HEK293 (cell line): ENCODE data around the gene DDX56.
A peak's percentile ranks its signal among the peaks of the same experiment; 100 is the strongest.

Source experiments
- BCL11B ChIP-seq: fragments of 450-650 bp; formaldehyde crosslinking; IDR thresholded peaks from 2 replicates; pipeline ENCODE4 v1.5.1; 2016; ENCODE audit warnings: low read depth, missing biosample characterization, missing genetic modification characterization
- CTCF ChIP-seq: fragments of 450-650 bp; formaldehyde crosslinking; IDR thresholded peaks from 2 replicates; pipeline ENCODE4 v1.5.1; 2016; ENCODE audit warnings: missing biosample characterization, missing genetic modification characterization
- GLI2 ChIP-seq: fragments of 450-650 bp; formaldehyde crosslinking; IDR thresholded peaks from 2 replicates; pipeline ENCODE4; 2017; ENCODE audit warnings: missing biosample characterization, missing genetic modification characterization, low read depth, borderline replicate concordance
- OVOL3 ChIP-seq: fragments of 450-650 bp; formaldehyde crosslinking; IDR thresholded peaks from 2 replicates; pipeline ENCODE4 v1.5.1; 2016; ENCODE audit warnings: missing biosample characterization, missing genetic modification characterization
- PATZ1 ChIP-seq: fragments of 450-650 bp; formaldehyde crosslinking; IDR thresholded peaks from 2 replicates; pipeline ENCODE4 v1.5.1; 2016; ENCODE audit warnings: missing biosample characterization, missing genetic modification characterization
- PBX3 ChIP-seq: sonication (generic); formaldehyde crosslinking; IDR thresholded peaks from 2 replicates; pipeline ENCODE4 v1.8.1; 2022; ENCODE audit warnings: mild to moderate bottlenecking, moderate library complexity, missing genetic modification reagents
- SCRT1 ChIP-seq: fragments of 450-650 bp; formaldehyde crosslinking; IDR thresholded peaks from 2 replicates; pipeline ENCODE4 v1.5.1; 2016; ENCODE audit warnings: missing biosample characterization, missing genetic modification characterization, borderline replicate concordance
- SP3 ChIP-seq: fragments of 450-650 bp; formaldehyde crosslinking; IDR thresholded peaks from 2 replicates; pipeline ENCODE4 v1.5.1; 2016; ENCODE audit warnings: missing biosample characterization, missing genetic modification characterization
- WT1 ChIP-seq: fragments of 450-650 bp; formaldehyde crosslinking; IDR thresholded peaks from 2 replicates; pipeline ENCODE4 v1.5.1; 2016; ENCODE audit warnings: missing biosample characterization, missing genetic modification characterization
- ZFP41 ChIP-seq: fragments of 450-650 bp; formaldehyde crosslinking; IDR thresholded peaks from 2 replicates; pipeline ENCODE4 v1.5.1; 2016; ENCODE audit warnings: missing biosample characterization, missing genetic modification characterization, borderline replicate concordance
- ZNF175 ChIP-seq: fragments of 450-650 bp; formaldehyde crosslinking; IDR thresholded peaks from 2 replicates; pipeline ENCODE4 v1.5.1; 2016; ENCODE audit warnings: missing biosample characterization, missing genetic modification characterization
- ZNF23 ChIP-seq: fragments of 450-650 bp; formaldehyde crosslinking; IDR thresholded peaks from 2 replicates; pipeline ENCODE4 v1.5.1; 2016; ENCODE audit warnings: missing biosample characterization, missing genetic modification characterization, borderline replicate concordance
- ZNF274 ChIP-seq, 2 experiments: fragments of 200-500 bp in 1 of 2; fragments of 450-650 bp in 1 of 2; sonication (Bioruptor generic) in 1 of 2; formaldehyde crosslinking in 1 of 2; IDR thresholded peaks; 2 replicates each; pipeline versions ENCODE4 v1.5.1 to v1.6.1; 2014 to 2016; ENCODE audit warnings: borderline replicate concordance in 1 of 2, inconsistent platforms in 1 of 2, low read length in 1 of 2, missing biosample characterization in 1 of 2, missing genetic modification characterization in 1 of 2
- ZNF280D ChIP-seq: fragments of 450-650 bp; formaldehyde crosslinking; IDR thresholded peaks from 2 replicates; pipeline ENCODE4 v1.5.1; 2016; ENCODE audit warnings: missing biosample characterization, missing genetic modification characterization
- ZNF311 ChIP-seq: fragments of 450-650 bp; formaldehyde crosslinking; IDR thresholded peaks from 2 replicates; pipeline ENCODE4 v1.5.1; 2017; ENCODE audit warnings: missing biosample characterization, missing genetic modification characterization, borderline replicate concordance
- ZNF324 ChIP-seq: fragments of 450-650 bp; formaldehyde crosslinking; IDR thresholded peaks from 2 replicates; pipeline ENCODE4 v1.5.1; 2016; ENCODE audit warnings: missing biosample characterization, missing genetic modification characterization
- ZNF37A ChIP-seq: fragments of 450-650 bp; IDR thresholded peaks from 2 replicates; pipeline ENCODE4 v1.5.1; 2018; ENCODE audit warnings: missing biosample characterization, missing genetic modification characterization
- ZNF521 ChIP-seq: fragments of 450-650 bp; formaldehyde crosslinking; IDR thresholded peaks from 2 replicates; pipeline ENCODE4 v1.5.1; 2017; ENCODE audit warnings: missing biosample characterization, mild to moderate bottlenecking, missing genetic modification characterization
- ZNF529 ChIP-seq: fragments of 450-650 bp; formaldehyde crosslinking; IDR thresholded peaks from 2 replicates; pipeline ENCODE4 v1.5.1; 2017; ENCODE audit warnings: missing genetic modification characterization, missing biosample characterization; ENCODE audit not compliant: insufficient replicate concordance
- ZNF626 ChIP-seq: fragments of 450-650 bp; sonication (Bioruptor Pico); formaldehyde crosslinking; IDR thresholded peaks from 2 replicates; pipeline ENCODE4 v1.5.1; 2018; ENCODE audit warnings: missing biosample characterization, missing genetic modification characterization, inconsistent platforms
- ZNF692 ChIP-seq: fragments of 450-650 bp; formaldehyde crosslinking; IDR thresholded peaks from 2 replicates; pipeline ENCODE4 v1.5.1; 2016; ENCODE audit warnings: missing biosample characterization, missing genetic modification characterization
- TF ChIP-seq, protein P1 (sequence below): fragments of 450-650 bp; formaldehyde crosslinking; IDR thresholded peaks from 2 replicates; pipeline ENCODE4 v1.5.1; 2016; ENCODE audit warnings: missing biosample characterization, missing genetic modification characterization
- TF ChIP-seq, protein P2 (sequence below): fragments of 450-650 bp; formaldehyde crosslinking; IDR thresholded peaks from 2 replicates; pipeline ENCODE4 v1.5.1; 2016; ENCODE audit warnings: missing biosample characterization, missing genetic modification characterization
- TF ChIP-seq, protein P3 (sequence below): fragments of 450-650 bp; formaldehyde crosslinking; IDR thresholded peaks from 2 replicates; pipeline ENCODE4 v1.5.1; 2016; ENCODE audit warnings: missing biosample characterization, missing genetic modification characterization

DDX56 gene

DNA sequence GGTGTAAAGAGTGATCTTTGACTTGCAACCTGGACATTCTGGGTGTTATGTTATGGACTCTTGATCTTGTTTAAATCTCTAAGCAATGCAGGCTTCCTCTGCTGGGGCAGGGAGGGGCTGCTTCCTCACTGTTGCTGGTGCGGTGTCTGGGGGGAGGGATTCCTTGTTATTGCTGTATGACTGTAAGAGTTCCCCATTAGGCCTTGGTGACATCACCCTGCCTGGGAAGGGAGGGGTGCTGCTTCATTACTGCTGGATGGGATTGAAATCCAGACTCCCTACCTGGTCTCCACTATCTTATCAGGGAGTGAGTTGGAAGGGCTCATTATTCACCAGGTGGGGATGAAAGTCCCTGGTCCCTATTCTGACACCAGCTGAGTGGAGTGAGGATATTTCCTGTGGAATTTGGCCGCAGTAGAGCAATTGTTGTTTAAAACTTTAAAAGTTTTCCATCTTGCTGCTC, 41.5 kb upstream of the DDX56 start (continued):
- no peak for TF ChIP-seq ZNF280D (tag by site-specific recombination)
- TF ChIP-seq, protein P1, sequence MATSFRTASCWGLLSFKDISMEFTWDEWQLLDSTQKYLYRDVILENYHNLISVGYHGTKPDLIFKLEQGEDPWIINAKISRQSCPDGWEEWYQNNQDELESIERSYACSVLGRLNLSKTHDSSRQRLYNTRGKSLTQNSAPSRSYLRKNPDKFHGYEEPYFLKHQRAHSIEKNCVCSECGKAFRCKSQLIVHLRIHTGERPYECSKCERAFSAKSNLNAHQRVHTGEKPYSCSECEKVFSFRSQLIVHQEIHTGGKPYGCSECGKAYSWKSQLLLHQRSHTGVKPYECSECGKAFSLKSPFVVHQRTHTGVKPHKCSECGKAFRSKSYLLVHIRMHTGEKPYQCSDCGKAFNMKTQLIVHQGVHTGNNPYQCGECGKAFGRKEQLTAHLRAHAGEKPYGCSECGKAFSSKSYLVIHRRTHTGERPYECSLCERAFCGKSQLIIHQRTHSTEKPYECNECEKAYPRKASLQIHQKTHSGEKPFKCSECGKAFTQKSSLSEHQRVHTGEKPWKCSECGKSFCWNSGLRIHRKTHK = no peak
- no peak for TF ChIP-seq ZNF521 (tag by site-specific recombination)
- TF ChIP-seq ZNF175 (tag by site-specific recombination) = no peak
- no peak for TF ChIP-seq GLI2 (tag by site-specific recombination)
- no peak for TF ChIP-seq PBX3
- peak; percentile 27; the same call in 1 of the 2 replicates for TF ChIP-seq ZNF692 (tag by site-specific recombination)
- no peak for TF ChIP-seq ZNF324
- TF ChIP-seq, protein P2, sequence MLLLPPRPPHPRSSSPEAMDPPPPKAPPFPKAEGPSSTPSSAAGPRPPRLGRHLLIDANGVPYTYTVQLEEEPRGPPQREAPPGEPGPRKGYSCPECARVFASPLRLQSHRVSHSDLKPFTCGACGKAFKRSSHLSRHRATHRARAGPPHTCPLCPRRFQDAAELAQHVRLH (tag by site-specific recombination) = no peak
- TF ChIP-seq ZNF311 = no peak
- no peak for TF ChIP-seq ZNF23 (tag by site-specific recombination)
- TF ChIP-seq WT1 (tag by site-specific recombination) = peak; percentile 53; the same call in 1 of the 2 replicates
- no peak for TF ChIP-seq CTCF (tag by site-specific recombination)
- TF ChIP-seq BCL11B (tag by site-specific recombination) = no peak
- no peak for TF ChIP-seq ZNF529 (tag by site-specific recombination)
- no peak for TF ChIP-seq ZNF37A (tag by site-specific recombination)
- no peak for TF ChIP-seq ZNF626 (tag by site-specific recombination)
- TF ChIP-seq ZFP41 (tag by site-specific recombination) = no peak
- no peak for TF ChIP-seq SP3 (tag by site-specific recombination)
- TF ChIP-seq OVOL3 (tag by site-specific recombination) = no peak
- peak; percentile 78 for TF ChIP-seq PATZ1 (tag by site-specific recombination)
- TF ChIP-seq, protein P3, sequence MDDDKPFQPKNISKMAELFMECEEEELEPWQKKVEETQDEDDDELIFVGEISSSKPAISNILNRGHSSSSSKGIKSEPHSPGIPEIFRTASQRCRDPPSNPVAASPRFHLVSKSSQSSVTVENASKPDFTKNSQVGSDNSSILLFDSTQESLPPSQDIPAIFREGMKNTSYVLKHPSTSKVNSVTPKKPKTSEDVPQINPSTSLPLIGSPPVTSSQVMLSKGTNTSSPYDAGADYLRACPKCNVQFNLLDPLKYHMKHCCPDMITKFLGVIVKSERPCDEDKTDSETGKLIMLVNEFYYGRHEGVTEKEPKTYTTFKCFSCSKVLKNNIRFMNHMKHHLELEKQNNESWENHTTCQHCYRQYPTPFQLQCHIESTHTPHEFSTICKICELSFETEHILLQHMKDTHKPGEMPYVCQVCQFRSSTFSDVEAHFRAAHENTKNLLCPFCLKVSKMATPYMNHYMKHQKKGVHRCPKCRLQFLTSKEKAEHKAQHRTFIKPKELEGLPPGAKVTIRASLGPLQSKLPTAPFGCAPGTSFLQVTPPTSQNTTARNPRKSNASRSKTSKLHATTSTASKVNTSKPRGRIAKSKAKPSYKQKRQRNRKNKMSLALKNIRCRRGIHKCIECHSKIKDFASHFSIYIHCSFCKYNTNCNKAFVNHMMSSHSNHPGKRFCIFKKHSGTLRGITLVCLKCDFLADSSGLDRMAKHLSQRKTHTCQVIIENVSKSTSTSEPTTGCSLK (tag by site-specific recombination) = no peak
- TF ChIP-seq ZNF274 (IDR thresholded peaks at IDR 0.05; ENCODE audit: low read length) = no peak
- TF ChIP-seq ZNF274 (tag by site-specific recombination; IDR thresholded peaks at IDR 0.05; ENCODE audit: borderline replicate concordance) = no peak
- no peak for TF ChIP-seq SCRT1 (tag by site-specific recombination)
